GM12878 (cell line): Measurements from ENCODE around the gene NCMAP.
A peak's percentile ranks its signal among the peaks of the same experiment; 100 is the strongest.

Experiments used
- CBX3 ChIP-seq: fragments of 200-600 bp; sonication (generic); IDR thresholded peaks from 2 replicates; pipeline ENCODE4 v1.6.1; 2016; ENCODE audit warnings: low read depth, borderline replicate concordance
- CREB1 ChIP-seq: IDR thresholded peaks from 2 replicates; pipeline ENCODE4 v1.6.1; 2012; ENCODE audit warnings: low read depth, mild to moderate bottlenecking, inconsistent platforms
- POLR2AphosphoS5 ChIP-seq: IDR thresholded peaks from 2 replicates; pipeline ENCODE4 v1.6.1; 2011; ENCODE audit warnings: mild to moderate bottlenecking, low read length, inconsistent platforms
- RAD21 ChIP-seq: IDR thresholded peaks from 2 replicates; pipeline ENCODE4 v1.6.1; 2011; ENCODE audit warnings: mild to moderate bottlenecking, low read depth, low read length, moderate library complexity; ENCODE audit not compliant: insufficient read depth
- TF ChIP-seq, protein P1 (sequence below), 3 experiments: IDR thresholded peaks in 2 of 3; conservative IDR thresholded peaks in 1 of 3; 2 replicates each; pipeline ENCODE4 v1.5.1; 2011; ENCODE audit warnings: low read depth in 3 of 3, low read length in 3 of 3, mild to moderate bottlenecking in 3 of 3, control low read depth in 2 of 3, moderate library complexity in 2 of 3, inconsistent platforms in 1 of 3, mixed read lengths in 1 of 3; ENCODE audit not compliant: control insufficient read depth in 2 of 3, insufficient read depth in 1 of 3; ENCODE audit errors: extremely low read depth in 1 of 3
- TF ChIP-seq, protein P2 (sequence below): IDR thresholded peaks from 2 replicates; pipeline ENCODE4 v1.6.1; 2012; ENCODE audit warnings: improper control_type of control experiment, low read depth, low read length; ENCODE audit not compliant: insufficient replicate concordance
- TF ChIP-seq, protein P3 (sequence below): IDR thresholded peaks from 2 replicates; pipeline ENCODE4 v1.6.1; 2011; ENCODE audit warnings: low read depth, mild to moderate bottlenecking, low read length, moderate library complexity, borderline replicate concordance; ENCODE audit errors: extremely low read depth
- TF ChIP-seq, protein P4 (sequence below): fragments of 450-650 bp; IDR thresholded peaks from 2 replicates; pipeline ENCODE4 v1.6.1; 2014; ENCODE audit warnings: mild to moderate bottlenecking
- TF ChIP-seq, protein P5 (sequence below): IDR thresholded peaks from 2 replicates; pipeline ENCODE4 v1.6.1; 2012; ENCODE audit warnings: low read depth, low read length, improper control_type of control experiment

DNA sequence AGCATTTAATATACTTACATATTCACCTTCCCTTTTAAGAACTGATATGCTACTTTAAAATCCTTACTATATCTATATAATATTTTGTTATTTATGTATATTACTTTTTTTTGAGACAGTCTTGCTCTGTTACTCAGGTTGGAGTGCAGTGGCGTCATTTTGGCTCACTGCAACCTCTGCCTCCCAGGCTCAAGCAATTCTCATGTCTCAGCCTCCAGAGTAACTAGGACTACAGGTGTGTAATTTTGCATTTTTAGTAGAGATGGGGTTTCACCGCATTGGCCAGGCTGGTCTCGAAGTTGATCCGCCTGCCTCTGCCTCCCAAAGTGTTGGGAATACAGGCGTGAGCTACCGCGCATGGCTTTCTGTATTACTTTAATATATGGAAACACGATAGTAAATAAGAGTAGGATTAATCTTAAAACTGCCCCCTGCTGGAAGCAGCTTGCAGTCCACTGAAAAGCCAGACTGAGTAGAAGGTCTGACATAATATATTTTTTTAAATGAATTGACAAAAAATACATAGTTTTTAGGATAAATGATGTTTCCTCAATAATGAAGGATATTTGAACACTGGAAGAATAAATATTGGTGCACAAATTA, 28.8 kb upstream of the NCMAP start:
- TF ChIP-seq, protein P1, sequence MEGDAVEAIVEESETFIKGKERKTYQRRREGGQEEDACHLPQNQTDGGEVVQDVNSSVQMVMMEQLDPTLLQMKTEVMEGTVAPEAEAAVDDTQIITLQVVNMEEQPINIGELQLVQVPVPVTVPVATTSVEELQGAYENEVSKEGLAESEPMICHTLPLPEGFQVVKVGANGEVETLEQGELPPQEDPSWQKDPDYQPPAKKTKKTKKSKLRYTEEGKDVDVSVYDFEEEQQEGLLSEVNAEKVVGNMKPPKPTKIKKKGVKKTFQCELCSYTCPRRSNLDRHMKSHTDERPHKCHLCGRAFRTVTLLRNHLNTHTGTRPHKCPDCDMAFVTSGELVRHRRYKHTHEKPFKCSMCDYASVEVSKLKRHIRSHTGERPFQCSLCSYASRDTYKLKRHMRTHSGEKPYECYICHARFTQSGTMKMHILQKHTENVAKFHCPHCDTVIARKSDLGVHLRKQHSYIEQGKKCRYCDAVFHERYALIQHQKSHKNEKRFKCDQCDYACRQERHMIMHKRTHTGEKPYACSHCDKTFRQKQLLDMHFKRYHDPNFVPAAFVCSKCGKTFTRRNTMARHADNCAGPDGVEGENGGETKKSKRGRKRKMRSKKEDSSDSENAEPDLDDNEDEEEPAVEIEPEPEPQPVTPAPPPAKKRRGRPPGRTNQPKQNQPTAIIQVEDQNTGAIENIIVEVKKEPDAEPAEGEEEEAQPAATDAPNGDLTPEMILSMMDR (IDR thresholded peaks at IDR 0.05 in 2 of 3, conservative IDR thresholded peaks at IDR 0.05 in 1 of 3; ENCODE audit: control insufficient read depth in 2 of 3, extremely low read depth in 1 of 3, insufficient read depth in 1 of 3, low read depth in 3 of 3, low read length in 3 of 3): peak; percentile 30 to 52 (median 47); a peak in 4 of 6 replicates
- TF ChIP-seq POLR2AphosphoS5 (no peak), CREB1 (no peak), CBX3 (no peak), RAD21 (peak; percentile 33; the same call in 1 of the 2 replicates)
- TF ChIP-seq, protein P2, sequence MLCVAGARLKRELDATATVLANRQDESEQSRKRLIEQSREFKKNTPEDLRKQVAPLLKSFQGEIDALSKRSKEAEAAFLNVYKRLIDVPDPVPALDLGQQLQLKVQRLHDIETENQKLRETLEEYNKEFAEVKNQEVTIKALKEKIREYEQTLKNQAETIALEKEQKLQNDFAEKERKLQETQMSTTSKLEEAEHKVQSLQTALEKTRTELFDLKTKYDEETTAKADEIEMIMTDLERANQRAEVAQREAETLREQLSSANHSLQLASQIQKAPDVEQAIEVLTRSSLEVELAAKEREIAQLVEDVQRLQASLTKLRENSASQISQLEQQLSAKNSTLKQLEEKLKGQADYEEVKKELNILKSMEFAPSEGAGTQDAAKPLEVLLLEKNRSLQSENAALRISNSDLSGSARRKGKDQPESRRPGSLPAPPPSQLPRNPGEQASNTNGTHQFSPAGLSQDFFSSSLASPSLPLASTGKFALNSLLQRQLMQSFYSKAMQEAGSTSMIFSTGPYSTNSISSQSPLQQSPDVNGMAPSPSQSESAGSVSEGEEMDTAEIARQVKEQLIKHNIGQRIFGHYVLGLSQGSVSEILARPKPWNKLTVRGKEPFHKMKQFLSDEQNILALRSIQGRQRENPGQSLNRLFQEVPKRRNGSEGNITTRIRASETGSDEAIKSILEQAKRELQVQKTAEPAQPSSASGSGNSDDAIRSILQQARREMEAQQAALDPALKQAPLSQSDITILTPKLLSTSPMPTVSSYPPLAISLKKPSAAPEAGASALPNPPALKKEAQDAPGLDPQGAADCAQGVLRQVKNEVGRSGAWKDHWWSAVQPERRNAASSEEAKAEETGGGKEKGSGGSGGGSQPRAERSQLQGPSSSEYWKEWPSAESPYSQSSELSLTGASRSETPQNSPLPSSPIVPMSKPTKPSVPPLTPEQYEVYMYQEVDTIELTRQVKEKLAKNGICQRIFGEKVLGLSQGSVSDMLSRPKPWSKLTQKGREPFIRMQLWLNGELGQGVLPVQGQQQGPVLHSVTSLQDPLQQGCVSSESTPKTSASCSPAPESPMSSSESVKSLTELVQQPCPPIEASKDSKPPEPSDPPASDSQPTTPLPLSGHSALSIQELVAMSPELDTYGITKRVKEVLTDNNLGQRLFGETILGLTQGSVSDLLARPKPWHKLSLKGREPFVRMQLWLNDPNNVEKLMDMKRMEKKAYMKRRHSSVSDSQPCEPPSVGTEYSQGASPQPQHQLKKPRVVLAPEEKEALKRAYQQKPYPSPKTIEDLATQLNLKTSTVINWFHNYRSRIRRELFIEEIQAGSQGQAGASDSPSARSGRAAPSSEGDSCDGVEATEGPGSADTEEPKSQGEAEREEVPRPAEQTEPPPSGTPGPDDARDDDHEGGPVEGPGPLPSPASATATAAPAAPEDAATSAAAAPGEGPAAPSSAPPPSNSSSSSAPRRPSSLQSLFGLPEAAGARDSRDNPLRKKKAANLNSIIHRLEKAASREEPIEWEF: no peak
- TF ChIP-seq, protein P3, sequence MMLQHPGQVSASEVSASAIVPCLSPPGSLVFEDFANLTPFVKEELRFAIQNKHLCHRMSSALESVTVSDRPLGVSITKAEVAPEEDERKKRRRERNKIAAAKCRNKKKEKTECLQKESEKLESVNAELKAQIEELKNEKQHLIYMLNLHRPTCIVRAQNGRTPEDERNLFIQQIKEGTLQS: no peak
- TF ChIP-seq, protein P4, sequence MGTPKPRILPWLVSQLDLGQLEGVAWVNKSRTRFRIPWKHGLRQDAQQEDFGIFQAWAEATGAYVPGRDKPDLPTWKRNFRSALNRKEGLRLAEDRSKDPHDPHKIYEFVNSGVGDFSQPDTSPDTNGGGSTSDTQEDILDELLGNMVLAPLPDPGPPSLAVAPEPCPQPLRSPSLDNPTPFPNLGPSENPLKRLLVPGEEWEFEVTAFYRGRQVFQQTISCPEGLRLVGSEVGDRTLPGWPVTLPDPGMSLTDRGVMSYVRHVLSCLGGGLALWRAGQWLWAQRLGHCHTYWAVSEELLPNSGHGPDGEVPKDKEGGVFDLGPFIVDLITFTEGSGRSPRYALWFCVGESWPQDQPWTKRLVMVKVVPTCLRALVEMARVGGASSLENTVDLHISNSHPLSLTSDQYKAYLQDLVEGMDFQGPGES: no peak
- TF ChIP-seq, protein P5, sequence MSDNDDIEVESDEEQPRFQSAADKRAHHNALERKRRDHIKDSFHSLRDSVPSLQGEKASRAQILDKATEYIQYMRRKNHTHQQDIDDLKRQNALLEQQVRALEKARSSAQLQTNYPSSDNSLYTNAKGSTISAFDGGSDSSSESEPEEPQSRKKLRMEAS: no peak
